Measurements from ENCODE around the gene MUC4. TPM values are rescaled to one million over a fixed set of nuclear protein-coding genes. Genes with fewer than 3 reads are reported as not detected.
A peak's percentile ranks its signal among the peaks of the same experiment; 100 is the strongest.

Gene MUC4
- total and polyA plus RNA-seq, 2 donors: 0.14 to 1.3 TPM

- H3K4me1 ChIP-seq (ENCODE audit: control insufficient read depth in 2 of 2, insufficient read depth in 2 of 2, low read length in 2 of 2): peaks cover 0 to 16% of the 10 kb centered on the region in 2 donors
- 11% methylated on average over 51 of the region's 52 CpGs for WGBS
- no peak overlapping the region for H3K27ac ChIP-seq (ENCODE audit: low read depth in 1 of 2, low read length in 1 of 2)
- no peak overlapping the region for H3K4me3 ChIP-seq (ENCODE audit: low read length in 2 of 2)
- H3K27me3 ChIP-seq (ENCODE audit: control insufficient read depth in 2 of 2, insufficient read depth in 1 of 2, low read length in 1 of 2): peaks cover 0 to 68% of the 10 kb centered on the region in 2 donors
- no peaks in the 10 kb centered on the region for H3K36me3 ChIP-seq (ENCODE audit: control insufficient read depth in 2 of 2, insufficient read depth in 2 of 2, low read length in 1 of 2)
- peaks cover 0 to 14% of the 10 kb centered on the region in 2 donors for H3K9me3 ChIP-seq (ENCODE audit: control insufficient read depth in 2 of 2, insufficient read depth in 1 of 2, low read length in 1 of 2)
- DNase-seq (ENCODE audit: low read depth in 6 of 9, low spot score in 9 of 9): peak in 1 of 9 donors; percentile 28
Observed at GRCh38 chr3:195761567-195762248, 50.0 kb downstream of the MUC4 start.

GRCh38 chr3:195761123-195761566 is 50.6 kb downstream of the MUC4 start:
- H3K36me3 ChIP-seq (ENCODE audit: control insufficient read depth in 2 of 2, insufficient read depth in 2 of 2, low read length in 1 of 2): no peaks in the 10 kb centered on the region
- no peak overlapping the region for H3K4me3 ChIP-seq (ENCODE audit: low read length in 2 of 2)
- 78% methylated on average over 10 of the region's 10 CpGs for WGBS
- no peak for DNase-seq (ENCODE audit: low read depth in 6 of 9, low spot score in 9 of 9)
- no peak overlapping the region for H3K27ac ChIP-seq (ENCODE audit: low read depth in 1 of 2, low read length in 1 of 2)
- H3K27me3 ChIP-seq (ENCODE audit: control insufficient read depth in 2 of 2, insufficient read depth in 1 of 2, low read length in 1 of 2): peaks cover 0 to 69% of the 10 kb centered on the region in 2 donors
- H3K4me1 ChIP-seq (ENCODE audit: control insufficient read depth in 2 of 2, insufficient read depth in 2 of 2, low read length in 2 of 2): peaks cover 0 to 16% of the 10 kb centered on the region in 2 donors
- peaks cover 0 to 9% of the 10 kb centered on the region in 2 donors for H3K9me3 ChIP-seq (ENCODE audit: control insufficient read depth in 2 of 2, insufficient read depth in 1 of 2, low read length in 1 of 2)

GRCh38 chr3:195760345-195761122 is 51.2 kb downstream of the MUC4 start:
- peaks cover 0 to 72% of the 10 kb centered on the region in 2 donors for H3K27me3 ChIP-seq (ENCODE audit: control insufficient read depth in 2 of 2, insufficient read depth in 1 of 2, low read length in 1 of 2)
- H3K4me3 ChIP-seq (ENCODE audit: low read length in 2 of 2): no peak overlapping the region
- no peaks in the 10 kb centered on the region for H3K36me3 ChIP-seq (ENCODE audit: control insufficient read depth in 2 of 2, insufficient read depth in 2 of 2, low read length in 1 of 2)
- H3K9me3 ChIP-seq (ENCODE audit: control insufficient read depth in 2 of 2, insufficient read depth in 1 of 2, low read length in 1 of 2): peaks cover 0 to 9% of the 10 kb centered on the region in 2 donors
- 88% methylated on average over 24 of the region's 24 CpGs for WGBS
- DNase-seq (ENCODE audit: low read depth in 6 of 9, low spot score in 9 of 9): no peak
- H3K4me1 ChIP-seq (ENCODE audit: control insufficient read depth in 2 of 2, insufficient read depth in 2 of 2, low read length in 2 of 2): peaks cover 0 to 16% of the 10 kb centered on the region in 2 donors
- H3K27ac ChIP-seq (ENCODE audit: low read depth in 1 of 2, low read length in 1 of 2): no peak overlapping the region

DNA sequence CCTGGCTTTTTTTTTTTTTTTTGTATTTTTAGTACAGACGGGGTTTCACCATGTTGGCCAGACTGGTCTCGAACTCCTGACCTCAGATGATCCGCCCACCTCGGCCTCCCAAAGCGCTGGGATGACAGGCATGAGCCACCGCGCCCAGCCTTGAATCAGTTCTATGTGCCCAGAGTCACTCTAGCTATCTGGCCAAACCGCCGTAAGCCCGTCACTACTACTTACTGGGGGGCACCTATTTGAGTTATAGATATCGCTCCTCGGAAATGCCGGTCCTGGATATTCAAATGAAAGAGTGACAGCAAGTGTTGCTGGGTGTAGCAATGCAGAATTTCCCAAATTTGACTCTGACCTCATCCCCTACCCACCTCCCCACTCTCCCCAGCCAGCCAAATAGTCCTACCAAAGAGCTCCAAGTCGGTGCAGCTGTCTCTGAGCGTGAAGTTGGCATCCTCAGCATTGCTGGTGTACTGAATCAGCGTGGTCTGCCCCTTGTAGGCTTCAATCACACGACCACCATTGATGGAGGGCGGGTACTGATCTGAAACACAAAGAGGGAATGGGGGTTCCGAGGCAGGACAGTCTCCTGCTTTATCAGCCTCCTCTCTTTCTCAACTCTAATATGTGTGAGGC is 52.9 kb downstream of the MUC4 start:
- no peak for DNase-seq (ENCODE audit: low read depth in 6 of 9, low spot score in 9 of 9)
- Histone ChIP-seq H3K27me3 (ENCODE audit: control insufficient read depth in 2 of 2, insufficient read depth in 1 of 2, low read length in 1 of 2) (peaks cover 0 to 57% of the 10 kb centered on the region in 2 donors), H3K4me3 (ENCODE audit: low read length in 2 of 2) (no peak overlapping the region), H3K27ac (ENCODE audit: low read depth in 1 of 2, low read length in 1 of 2) (no peak overlapping the region), H3K4me1 (ENCODE audit: control insufficient read depth in 2 of 2, insufficient read depth in 2 of 2, low read length in 2 of 2) (peaks cover 0 to 17% of the 10 kb centered on the region in 2 donors), H3K36me3 (ENCODE audit: control insufficient read depth in 2 of 2, insufficient read depth in 2 of 2, low read length in 1 of 2) (no peaks in the 10 kb centered on the region), H3K9me3 (ENCODE audit: control insufficient read depth in 2 of 2, insufficient read depth in 1 of 2, low read length in 1 of 2) (peaks cover 0 to 9% of the 10 kb centered on the region in 2 donors)
- WGBS: 88% methylated on average over 19 of the region's 19 CpGs

DNA sequence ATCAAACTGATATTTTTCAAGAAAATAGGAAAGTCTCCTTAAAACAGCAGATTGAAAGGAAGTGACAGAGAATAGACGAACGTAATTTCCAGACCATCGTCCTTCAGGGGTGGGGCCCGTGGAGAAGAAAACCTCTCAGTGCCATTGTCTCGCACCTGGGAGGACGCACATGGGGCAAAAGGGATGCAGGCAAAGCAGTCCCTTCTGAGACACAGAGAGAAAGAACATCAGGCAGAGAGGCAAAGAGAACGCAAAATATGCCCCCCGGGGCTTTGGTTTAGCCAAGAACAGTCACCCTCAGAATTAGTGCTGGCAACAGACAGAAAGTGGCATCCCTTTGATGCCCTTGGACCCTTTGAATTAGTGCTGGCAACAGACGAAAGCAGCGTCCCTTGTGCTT is 53.9 kb downstream of the MUC4 start:
- peaks cover 0 to 9% of the 10 kb centered on the region in 2 donors for H3K9me3 ChIP-seq (ENCODE audit: control insufficient read depth in 2 of 2, insufficient read depth in 1 of 2, low read length in 1 of 2)
- H3K36me3 ChIP-seq (ENCODE audit: control insufficient read depth in 2 of 2, insufficient read depth in 2 of 2, low read length in 1 of 2): no peaks in the 10 kb centered on the region
- H3K4me3 ChIP-seq (ENCODE audit: low read length in 2 of 2): no peak overlapping the region
- no peak overlapping the region for H3K27ac ChIP-seq (ENCODE audit: low read depth in 1 of 2, low read length in 1 of 2)
- peaks cover 6 to 26% of the 10 kb centered on the region in 2 donors for H3K4me1 ChIP-seq (ENCODE audit: control insufficient read depth in 2 of 2, insufficient read depth in 2 of 2, low read length in 2 of 2)
- H3K27me3 ChIP-seq (ENCODE audit: control insufficient read depth in 2 of 2, insufficient read depth in 1 of 2, low read length in 1 of 2): peaks cover 0 to 46% of the 10 kb centered on the region in 2 donors
- 81% methylated on average over 10 of the region's 10 CpGs for WGBS
- DNase-seq (ENCODE audit: low read depth in 6 of 9, low spot score in 9 of 9): no peak

GRCh38 chr3:195757438-195757770 is 54.3 kb downstream of the MUC4 start:
- 79% methylated on average over 8 of the region's 8 CpGs for WGBS
- H3K9me3 ChIP-seq (ENCODE audit: control insufficient read depth in 2 of 2, insufficient read depth in 1 of 2, low read length in 1 of 2): peaks cover 0 to 9% of the 10 kb centered on the region in 2 donors
- H3K36me3 ChIP-seq (ENCODE audit: control insufficient read depth in 2 of 2, insufficient read depth in 2 of 2, low read length in 1 of 2): no peaks in the 10 kb centered on the region
- no peak overlapping the region for H3K27ac ChIP-seq (ENCODE audit: low read depth in 1 of 2, low read length in 1 of 2)
- H3K4me1 ChIP-seq (ENCODE audit: control insufficient read depth in 2 of 2, insufficient read depth in 2 of 2, low read length in 2 of 2): peaks cover 6 to 30% of the 10 kb centered on the region in 2 donors
- no peak overlapping the region for H3K4me3 ChIP-seq (ENCODE audit: low read length in 2 of 2)
- no peak for DNase-seq (ENCODE audit: low read depth in 6 of 9, low spot score in 9 of 9)
- H3K27me3 ChIP-seq (ENCODE audit: control insufficient read depth in 2 of 2, insufficient read depth in 1 of 2, low read length in 1 of 2): peaks cover 0 to 44% of the 10 kb centered on the region in 2 donors

DNA sequence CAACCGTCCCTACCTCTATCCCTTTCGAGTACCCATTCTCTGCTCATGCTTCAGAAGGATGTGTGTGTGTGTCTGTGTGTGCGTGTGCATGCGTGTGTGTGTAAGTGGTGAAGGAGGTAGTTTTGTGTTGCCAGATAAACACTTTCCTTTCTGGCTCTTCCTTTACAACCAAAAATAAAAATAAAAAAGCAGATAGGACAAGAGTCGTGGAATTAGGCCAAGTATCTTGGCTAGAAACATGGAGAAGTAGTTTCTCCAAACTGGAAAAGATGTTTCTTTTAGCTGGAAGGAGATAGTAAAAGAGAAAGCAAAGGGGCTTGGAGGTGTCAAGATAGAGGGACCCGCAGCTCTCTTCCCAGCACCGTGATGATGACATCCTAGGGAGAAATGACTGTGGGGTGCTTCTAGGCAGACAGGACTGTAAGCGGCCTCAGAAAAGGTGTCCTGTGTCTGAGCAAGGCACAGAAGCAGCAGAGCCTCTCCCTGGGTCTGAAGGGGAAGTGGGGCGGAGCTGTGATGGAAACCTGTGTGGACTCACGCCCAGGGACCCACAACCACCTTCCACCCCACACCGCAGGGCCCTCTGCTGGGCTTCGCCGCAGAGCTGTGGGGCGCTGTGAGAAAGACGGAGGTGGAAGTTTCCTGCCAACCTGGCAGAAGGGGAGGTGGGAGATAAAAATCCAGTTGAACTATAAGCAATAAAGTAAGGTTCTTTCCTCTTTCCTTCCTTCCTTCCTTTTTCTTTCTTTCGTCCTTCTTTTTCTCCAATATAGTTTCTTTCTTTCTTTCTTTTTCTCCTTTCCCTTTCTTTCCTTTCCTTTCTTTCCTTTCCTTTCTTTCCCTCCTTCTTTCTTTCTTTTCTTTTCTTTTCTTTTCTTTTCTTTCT is 55.7 kb downstream of the MUC4 start:
- H3K9me3 ChIP-seq (ENCODE audit: control insufficient read depth in 2 of 2, insufficient read depth in 1 of 2, low read length in 1 of 2): no peaks in the 10 kb centered on the region
- DNase-seq (ENCODE audit: low read depth in 6 of 9, low spot score in 9 of 9): no peak
- peaks cover 6 to 27% of the 10 kb centered on the region in 2 donors for H3K4me1 ChIP-seq (ENCODE audit: control insufficient read depth in 2 of 2, insufficient read depth in 2 of 2, low read length in 2 of 2)
- H3K36me3 ChIP-seq (ENCODE audit: control insufficient read depth in 2 of 2, insufficient read depth in 2 of 2, low read length in 1 of 2): no peaks in the 10 kb centered on the region
- H3K4me3 ChIP-seq (ENCODE audit: low read length in 2 of 2): no peak overlapping the region
- H3K27me3 ChIP-seq (ENCODE audit: control insufficient read depth in 2 of 2, insufficient read depth in 1 of 2, low read length in 1 of 2): peaks cover 0 to 31% of the 10 kb centered on the region in 2 donors
- H3K27ac ChIP-seq (ENCODE audit: low read depth in 1 of 2, low read length in 1 of 2): no peak overlapping the region
- WGBS: 88% methylated on average over 16 of the region's 16 CpGs

DNA sequence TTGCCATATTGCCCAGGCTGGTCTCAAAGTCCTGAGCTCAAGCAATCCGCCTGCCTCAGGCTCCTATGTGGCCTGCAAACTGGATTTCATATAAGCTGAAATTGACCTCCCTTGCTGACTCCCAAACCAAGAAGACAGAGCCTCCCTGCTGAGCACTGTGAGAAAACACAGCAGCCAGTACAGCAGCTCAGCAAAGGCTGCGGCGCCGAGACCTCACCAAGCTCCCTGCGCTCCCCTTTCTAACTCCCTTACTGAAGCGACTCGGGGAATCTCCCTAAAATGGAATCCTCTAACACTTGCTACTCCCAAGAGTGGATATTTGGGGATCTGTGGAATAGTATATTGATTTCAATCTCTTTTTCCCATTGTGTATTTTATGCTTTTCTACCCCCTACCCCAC is 56.3 kb downstream of the MUC4 start:
- H3K4me1 ChIP-seq (ENCODE audit: control insufficient read depth in 2 of 2, insufficient read depth in 2 of 2, low read length in 2 of 2): peaks cover 6 to 27% of the 10 kb centered on the region in 2 donors
- H3K27ac ChIP-seq (ENCODE audit: low read depth in 1 of 2, low read length in 1 of 2): no peak overlapping the region
- H3K4me3 ChIP-seq (ENCODE audit: low read length in 2 of 2): no peak overlapping the region
- WGBS: 97% methylated on average over 7 of the region's 7 CpGs
- DNase-seq (ENCODE audit: low read depth in 6 of 9, low spot score in 9 of 9): no peak
- H3K36me3 ChIP-seq (ENCODE audit: control insufficient read depth in 2 of 2, insufficient read depth in 2 of 2, low read length in 1 of 2): no peaks in the 10 kb centered on the region
- H3K9me3 ChIP-seq (ENCODE audit: control insufficient read depth in 2 of 2, insufficient read depth in 1 of 2, low read length in 1 of 2): no peaks in the 10 kb centered on the region
- H3K27me3 ChIP-seq (ENCODE audit: control insufficient read depth in 2 of 2, insufficient read depth in 1 of 2, low read length in 1 of 2): peaks cover 0 to 25% of the 10 kb centered on the region in 2 donors

Data from thymus (tissue), 11 donors.